Activated T-cell treated with anti-CD3 and anti-CD28 coated beads, Interleukin-2, amount 50 U/mL, for 72 hours (primary cell): ENCODE measurements around the gene BLOC1S1. TPM values are rescaled to one million over a fixed set of nuclear protein-coding genes. Genes with fewer than 3 reads are reported as not detected.

Experiments used
- ATAC-seq, 2 donors: fragments of 150-1000 bp; cut with Tn5 transposase; replicated peaks in 1 of 2; 2 replicates each; pipeline ENCODE4 v1.10.0; 2021; ENCODE audit warnings: moderate library complexity in 2 of 2, mild to moderate bottlenecking in 1 of 2
- DNase-seq, 2 donors: peaks; one replicate each; pipeline ENCODE4 v3.0.0; 2021 to 2022; ENCODE audit warnings: mixed read lengths in 1 of 2
- H3K27ac Mint-ChIP-seq: one replicate; pipeline ENCODE4 v1.8.0; 2022; ENCODE audit warnings: mild to moderate bottlenecking, moderate library complexity, mixed read lengths
- H3K27me3 Mint-ChIP-seq: one replicate; pipeline ENCODE4 v1.8.0; 2022; ENCODE audit warnings: low read depth, mixed read lengths
- H3K36me3 Mint-ChIP-seq, 2 donors: one replicate each; pipeline ENCODE4 v1.8.0; 2022; ENCODE audit warnings: mixed read lengths in 2 of 2, mild to moderate bottlenecking in 1 of 2; ENCODE audit not compliant: insufficient read depth in 2 of 2
- H3K4me1 Mint-ChIP-seq: one replicate; pipeline ENCODE4 v1.8.0; 2022; ENCODE audit warnings: low read depth, mixed read lengths
- H3K4me3 Mint-ChIP-seq, 2 donors: one replicate each; pipeline ENCODE4 v1.8.0; 2022; ENCODE audit warnings: mild to moderate bottlenecking in 2 of 2, mixed read lengths in 2 of 2, moderate library complexity in 2 of 2
- H3K9me3 Mint-ChIP-seq, 2 donors: one replicate each; pipeline ENCODE4 v1.8.0; 2022; ENCODE audit warnings: mixed read lengths in 2 of 2
- total RNA-seq, 2 donors: library from RNA; stranded (reverse); gene quantifications; one replicate each; pipeline ENCODE4 v1.2.3, GENCODE V29; 2022

The BLOC1S1 gene
- total RNA-seq, 2 donors from 2014 or later, result 116 to 121 TPM

- Mint-ChIP-seq H3K36me3 (peaks cover 0 to 1% of the 10 kb centered on the region in 2 donors), H3K27ac (no peak overlapping the region), H3K4me1 (no peaks in the 10 kb centered on the region), H3K9me3 (no peaks in the 10 kb centered on the region), H3K4me3 (no peak overlapping the region), H3K27me3 (no peaks in the 10 kb centered on the region)
- no peak for DNase-seq
- no peak for ATAC-seq
These were observed 17.4 kb upstream of the BLOC1S1 start for GRCh38 chr12:55698241-55698955.

- no peaks in the 10 kb centered on the region for H3K4me1 Mint-ChIP-seq
- H3K27me3 Mint-ChIP-seq, result no peaks in the 10 kb centered on the region
- DNase-seq, result no peak
- ATAC-seq, result no peak
- no peak overlapping the region for H3K4me3 Mint-ChIP-seq
- peaks cover 0 to 1% of the 10 kb centered on the region in 2 donors for H3K36me3 Mint-ChIP-seq
- no peaks in the 10 kb centered on the region for H3K9me3 Mint-ChIP-seq
- H3K27ac Mint-ChIP-seq, result no peak overlapping the region
These were observed 16.9 kb upstream of the BLOC1S1 start for GRCh38 chr12:55698965-55699364.

GRCh38 chr12:55699471-55700055 is 16.3 kb upstream of the BLOC1S1 start:
- peaks cover 0 to 1% of the 10 kb centered on the region in 2 donors for H3K36me3 Mint-ChIP-seq
- no peak overlapping the region for H3K27ac Mint-ChIP-seq
- no peaks in the 10 kb centered on the region for H3K27me3 Mint-ChIP-seq
- ATAC-seq (no peak), DNase-seq (no peak)
- H3K9me3 Mint-ChIP-seq, result no peaks in the 10 kb centered on the region
- H3K4me1 Mint-ChIP-seq, result no peaks in the 10 kb centered on the region
- no peak overlapping the region for H3K4me3 Mint-ChIP-seq

- Mint-ChIP-seq H3K36me3 (peaks cover 0 to 1% of the 10 kb centered on the region in 2 donors), H3K9me3 (no peaks in the 10 kb centered on the region), H3K27me3 (no peaks in the 10 kb centered on the region), H3K27ac (no peak overlapping the region), H3K4me3 (no peak overlapping the region), H3K4me1 (no peaks in the 10 kb centered on the region)
- ATAC-seq (no peak), DNase-seq (no peak)
These were observed 15.4 kb upstream of the BLOC1S1 start for GRCh38 chr12:55700255-55701018.

- Mint-ChIP-seq H3K4me1 (peaks cover 5% of the 10 kb centered on the region), H3K27ac (no peak overlapping the region), H3K27me3 (peaks cover 9% of the 10 kb centered on the region), H3K9me3 (no peaks in the 10 kb centered on the region), H3K36me3 (peaks cover 0 to 1% of the 10 kb centered on the region in 2 donors), H3K4me3 (no peak overlapping the region)
- DNase-seq, result no peak
- ATAC-seq, result no peak
These were observed 13.0 kb upstream of the BLOC1S1 start for GRCh38 chr12:55702861-55703260.

GRCh38 chr12:55703288-55703687 is 12.6 kb upstream of the BLOC1S1 start:
- DNase-seq, result no peak

GRCh38 chr12:55703901-55704761 is 11.7 kb upstream of the BLOC1S1 start:
- Mint-ChIP-seq H3K9me3 (no peaks in the 10 kb centered on the region), H3K27me3 (peaks cover 21% of the 10 kb centered on the region), H3K4me1 (peaks cover 17% of the 10 kb centered on the region), H3K36me3 (peaks cover 0 to 1% of the 10 kb centered on the region in 2 donors), H3K4me3 (no peak overlapping the region), H3K27ac (no peak overlapping the region)
- ATAC-seq (no peak), DNase-seq (no peak)

More at GRCh38 chr12:55703288-55703687, 12.6 kb upstream of the BLOC1S1 start:
- H3K27ac Mint-ChIP-seq, result no peak overlapping the region
- H3K36me3 Mint-ChIP-seq, result peaks cover 0 to 1% of the 10 kb centered on the region in 2 donors
- peaks cover 9% of the 10 kb centered on the region for H3K4me1 Mint-ChIP-seq
- no peaks in the 10 kb centered on the region for H3K9me3 Mint-ChIP-seq
- H3K27me3 Mint-ChIP-seq, result peaks cover 13% of the 10 kb centered on the region
- H3K4me3 Mint-ChIP-seq, result no peak overlapping the region
- ATAC-seq, result no peak

- peaks cover 31% of the 10 kb centered on the region for H3K27me3 Mint-ChIP-seq
- H3K4me3 Mint-ChIP-seq, result no peak overlapping the region
- no peak overlapping the region for H3K27ac Mint-ChIP-seq
- peaks cover 18% of the 10 kb centered on the region for H3K4me1 Mint-ChIP-seq
- no peaks in the 10 kb centered on the region for H3K36me3 Mint-ChIP-seq
- no peaks in the 10 kb centered on the region for H3K9me3 Mint-ChIP-seq
- DNase-seq, result no peak
- no peak for ATAC-seq
These were observed 10.8 kb upstream of the BLOC1S1 start for GRCh38 chr12:55704824-55705718.

GRCh38 chr12:55705782-55706402 is 10.0 kb upstream of the BLOC1S1 start:
- Mint-ChIP-seq H3K27me3 (peaks cover 32% of the 10 kb centered on the region), H3K36me3 (no peaks in the 10 kb centered on the region), H3K27ac (no peak overlapping the region), H3K9me3 (no peaks in the 10 kb centered on the region), H3K4me1 (peaks cover 18% of the 10 kb centered on the region), H3K4me3 (peak overlapping the region in 1 of 2 donors; percentile 4)
- ATAC-seq (peak; percentile 29 to 45), DNase-seq (peak in 1 of 2 donors; percentile 28)

- peaks cover 18% of the 10 kb centered on the region for H3K4me1 Mint-ChIP-seq
- DNase-seq, result no peak
- H3K9me3 Mint-ChIP-seq, result no peaks in the 10 kb centered on the region
- peak overlapping the region; percentile 22 to 83 for H3K4me3 Mint-ChIP-seq
- H3K27ac Mint-ChIP-seq, result no peak overlapping the region
- ATAC-seq, result no peak
- H3K27me3 Mint-ChIP-seq, result peaks cover 32% of the 10 kb centered on the region
- H3K36me3 Mint-ChIP-seq, result no peaks in the 10 kb centered on the region
These were observed 9.2 kb upstream of the BLOC1S1 start for GRCh38 chr12:55706568-55707218.

GRCh38 chr12:55707219-55707671 is 8.6 kb upstream of the BLOC1S1 start:
- Mint-ChIP-seq H3K27me3 (peaks cover 32% of the 10 kb centered on the region), H3K9me3 (no peaks in the 10 kb centered on the region), H3K4me3 (peak overlapping the region; percentile 22 to 83), H3K27ac (no peak overlapping the region), H3K36me3 (no peaks in the 10 kb centered on the region), H3K4me1 (peaks cover 18% of the 10 kb centered on the region)
- DNase-seq, result peak in 1 of 2 donors; percentile 17
- ATAC-seq, result peak; percentile 28
